CD8-positive, alpha-beta memory T cell (primary cell): Measurements from ENCODE around the gene PDLIM7. TPM values are rescaled to one million over a fixed set of nuclear protein-coding genes. Genes with fewer than 3 reads are reported as not detected.

Experiments
- CTCF ChIA-PET: fragments of 350-600 bp; sonication (Branson Sonifier 250); formaldehyde crosslinking; loops from one replicate; lab custom pipeline; 2021; ENCODE audit warnings: antibody characterized with exemption; lab: Charles Lee
- POLR2A ChIA-PET: fragments of 350-600 bp; sonication (Branson Sonifier 250); formaldehyde crosslinking; loops from one replicate; lab custom pipeline; 2021; ENCODE audit warnings: antibody characterized with exemption; lab: Charles Lee
- DNase-seq, 5 donors: peaks; one replicate each; pipeline versions ENCODE4 v3.0.0 to v3.0.0-alpha.2; 2020 to 2022; ENCODE audit warnings: mixed read lengths in 1 of 5
- H3K27ac ChIP-seq: one replicate; pipeline ENCODE4 v1.7.0; 2013; ENCODE audit warnings: low read depth, mild to moderate bottlenecking, low read length, moderate library complexity
- H3K27me3 ChIP-seq: 2 replicates; pipeline ENCODE4 v1.7.0; 2013; ENCODE audit warnings: low read length, mild to moderate bottlenecking; ENCODE audit not compliant: insufficient read depth, poor library complexity, severe bottlenecking
- H3K36me3 ChIP-seq: 2 replicates; pipeline ENCODE4 v1.7.0; 2013; ENCODE audit warnings: mild to moderate bottlenecking, low read length, moderate library complexity; ENCODE audit not compliant: insufficient read depth
- H3K4me1 ChIP-seq: 2 replicates; pipeline ENCODE4 v1.7.0; 2013; ENCODE audit warnings: mild to moderate bottlenecking, low read length, moderate library complexity; ENCODE audit not compliant: insufficient read depth
- H3K4me3 ChIP-seq: 2 replicates; pipeline ENCODE4 v1.7.0; 2013; ENCODE audit warnings: mild to moderate bottlenecking, low read length
- H3K9me3 ChIP-seq: 2 replicates; pipeline ENCODE4 v1.7.0; 2013; ENCODE audit warnings: mild to moderate bottlenecking, low read length
- H3K27ac Mint-ChIP-seq, 8 donors: one replicate each; pipeline ENCODE4 v1.8.0; 2020 to 2021; ENCODE audit warnings: mixed read lengths in 8 of 8, mild to moderate bottlenecking in 6 of 8, inconsistent platforms in 3 of 8, moderate library complexity in 3 of 8
- H3K27me3 Mint-ChIP-seq, 2 donors: one replicate each; pipeline ENCODE4 v1.8.0; 2020 to 2021; ENCODE audit warnings: mixed read lengths in 2 of 2, mild to moderate bottlenecking in 1 of 2, moderate library complexity in 1 of 2
- H3K36me3 Mint-ChIP-seq, 3 donors: one replicate each; pipeline ENCODE4 v1.8.0; 2020 to 2021; ENCODE audit warnings: mixed read lengths in 3 of 3, inconsistent platforms in 1 of 3, mild to moderate bottlenecking in 1 of 3
- H3K4me1 Mint-ChIP-seq, 3 donors: one replicate each; pipeline ENCODE4 v1.8.0; 2020 to 2021; ENCODE audit warnings: mixed read lengths in 3 of 3, inconsistent platforms in 1 of 3, mild to moderate bottlenecking in 1 of 3
- H3K4me3 Mint-ChIP-seq, 7 donors: one replicate each; pipeline ENCODE4 v1.8.0; 2020 to 2021; ENCODE audit warnings: mixed read lengths in 7 of 7, mild to moderate bottlenecking in 6 of 7, moderate library complexity in 4 of 7, inconsistent platforms in 2 of 7
- H3K9me3 Mint-ChIP-seq, 5 donors: one replicate each; pipeline ENCODE4 v1.8.0; 2020 to 2022; ENCODE audit warnings: mixed read lengths in 5 of 5, mild to moderate bottlenecking in 3 of 5, moderate library complexity in 2 of 5, inconsistent platforms in 1 of 5
- polyA plus RNA-seq: library from polyadenylated mRNA; unstranded; fragments of 300-500 nt; fragmentation: Illumina TruSeq; gene quantifications from one replicate; pipeline ENCODE4 v1.2.3, GENCODE V29; 2021
- total RNA-seq, 2 experiments: library from RNA; stranded (reverse); gene quantifications; one replicate each; pipeline ENCODE4 v1.2.3, GENCODE V29; 2021

The PDLIM7 gene
- total and polyA plus RNA-seq, 3 experiments from 2014 or later, result 6.0 to 30.4 (median 28.4) TPM

DNA sequence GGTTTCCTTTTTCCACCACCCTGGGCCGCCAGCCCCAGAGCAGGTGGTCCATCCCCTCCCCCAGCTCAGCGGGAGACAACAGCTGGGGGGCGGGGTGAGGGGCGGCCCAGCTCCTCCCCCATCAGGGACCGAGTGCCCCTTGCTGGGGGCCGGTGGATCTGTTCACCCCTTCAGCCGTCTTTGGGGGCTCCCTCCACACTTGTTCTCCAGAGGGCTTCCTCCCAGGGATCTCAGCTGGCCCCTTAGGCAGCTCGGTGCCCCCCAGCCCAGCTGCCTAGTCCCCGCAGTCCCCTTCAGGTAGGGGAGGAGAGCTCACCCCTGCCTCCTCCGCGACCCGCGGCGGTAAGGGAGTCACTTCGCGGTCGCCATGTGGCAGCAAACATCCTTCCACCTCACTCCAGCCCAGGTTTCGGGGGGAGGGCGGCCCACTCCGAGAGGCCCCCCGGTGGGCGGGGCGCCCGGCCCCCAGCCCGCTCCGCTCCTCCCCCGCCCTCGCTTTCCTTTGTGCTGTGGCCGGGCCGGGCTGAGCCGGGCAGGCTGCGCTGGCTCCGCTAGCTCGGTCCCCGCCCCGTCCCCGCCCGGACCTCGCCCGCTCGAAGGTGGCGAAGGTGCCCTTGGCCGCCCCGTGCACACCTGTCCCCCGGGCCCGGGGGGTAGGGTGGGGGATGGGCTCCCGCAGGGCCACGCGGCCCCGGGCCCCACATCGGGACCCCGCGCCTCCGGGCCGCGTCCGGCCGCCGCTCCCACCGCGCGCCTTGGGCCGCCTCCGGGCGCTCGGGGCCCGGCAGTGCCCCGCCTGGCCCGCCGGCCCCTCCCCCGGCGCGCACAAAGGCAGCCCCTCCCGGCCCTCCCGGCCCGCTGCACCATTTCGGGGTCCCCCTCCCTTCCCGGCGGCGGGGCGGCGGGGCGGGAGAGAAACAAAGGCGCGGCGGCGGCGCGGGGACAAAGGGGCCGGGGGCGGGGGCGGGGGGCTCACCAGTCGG, 24.7 kb downstream of the PDLIM7 start:
- no peaks in the 10 kb centered on the region for H3K27me3 ChIP-seq
- H3K36me3 Mint-ChIP-seq, result peaks cover 0 to 11% (median 0%) of the 10 kb centered on the region in 3 donors
- CTCF ChIA-PET, result interaction anchor here (1.1 to 12.4 kb wide), 9 partner anchors 9 to 163 kb away, joined by 3 to 103 read pairs (median 6); partner anchors contain the start of gene PDLIM7

DNA sequence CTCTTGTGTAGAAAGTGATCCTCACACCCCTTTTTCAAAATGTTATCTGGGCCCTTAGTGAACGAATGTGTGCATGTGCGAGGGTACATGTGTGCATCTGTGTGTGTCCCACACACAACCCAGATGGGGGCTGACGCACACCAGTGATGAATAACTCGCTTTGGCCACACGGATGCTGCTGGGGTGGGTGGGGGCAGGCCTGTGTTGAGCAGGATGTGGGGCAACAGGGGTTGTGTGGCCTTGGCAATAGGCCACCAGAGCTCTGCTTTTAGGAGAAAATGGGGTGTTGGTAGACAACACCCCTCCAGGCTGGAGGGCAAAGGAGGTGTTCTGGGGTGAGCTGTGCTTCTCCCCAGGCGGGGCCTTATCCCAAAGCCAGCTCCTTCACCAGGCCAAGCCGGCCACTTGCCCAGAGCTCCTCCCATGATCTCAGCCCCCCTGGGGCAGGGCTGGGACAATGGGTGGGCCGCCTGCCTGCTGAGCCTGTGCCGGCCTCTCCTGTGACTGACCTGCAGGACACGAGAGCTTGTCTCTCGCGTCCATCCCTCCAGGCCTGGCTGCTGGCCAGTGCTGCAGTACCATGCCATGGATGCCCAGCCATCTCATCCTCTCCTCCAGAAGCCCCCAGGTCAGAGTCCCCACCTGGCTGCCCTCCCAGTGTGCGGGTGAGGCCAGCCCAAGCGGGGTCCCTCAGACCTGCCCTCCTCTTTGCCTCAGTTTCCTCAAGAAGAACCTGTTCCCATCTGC, 25.6 kb downstream of the PDLIM7 start:
- Histone ChIP-seq H3K9me3 (no peaks in the 10 kb centered on the region), H3K4me1 (peaks cover 30% of the 10 kb centered on the region), H3K4me3 (peak overlapping the region; percentile 45), H3K27me3 (no peaks in the 10 kb centered on the region), H3K36me3 (no peaks in the 10 kb centered on the region), H3K27ac (no peak overlapping the region)
- POLR2A ChIA-PET, result interaction anchor here (0.8 to 2.2 kb wide), 6 partner anchors 16 to 82 kb away, joined by 3 to 18 read pairs (median 4); partner anchors contain the start of gene PDLIM7
- peak; percentile 16 to 84 (median 54) for DNase-seq
- Mint-ChIP-seq H3K27me3 (peaks cover 0 to 1% of the 10 kb centered on the region in 2 donors), H3K27ac (peak overlapping the region; percentile 57 to 93 (median 86)), H3K36me3 (peaks cover 0 to 19% (median 0%) of the 10 kb centered on the region in 3 donors), H3K4me3 (peak overlapping the region; percentile 53 to 91 (median 81)), H3K9me3 (no peaks in the 10 kb centered on the region), H3K4me1 (peaks cover 34 to 52% (median 36%) of the 10 kb centered on the region in 3 donors)
- CTCF ChIA-PET, result interaction anchor here (1.0 to 12.4 kb wide), 11 partner anchors 8 to 162 kb away, joined by 3 to 103 read pairs (median 5); partner anchors contain the start of gene PDLIM7

More for the DNA sequence above, 24.7 kb downstream of the PDLIM7 start:
- DNase-seq, result peak; percentile 54 to 85 (median 65)
- H3K27ac ChIP-seq, result peak overlapping the region; percentile 47
- H3K4me1 ChIP-seq, result peaks cover 30% of the 10 kb centered on the region
- H3K4me1 Mint-ChIP-seq, result peaks cover 34 to 55% (median 36%) of the 10 kb centered on the region in 3 donors
- H3K9me3 ChIP-seq, result no peaks in the 10 kb centered on the region
- H3K4me3 ChIP-seq, result peak overlapping the region; percentile 45
- peak overlapping the region; percentile 78 to 91 (median 83) for H3K4me3 Mint-ChIP-seq
- peak overlapping the region in 5 of 8 donors; percentile 63 to 92 (median 85) for H3K27ac Mint-ChIP-seq
- peaks cover 0 to 1% of the 10 kb centered on the region in 2 donors for H3K27me3 Mint-ChIP-seq
- H3K36me3 ChIP-seq, result no peaks in the 10 kb centered on the region
- POLR2A ChIA-PET, result interaction anchor here (0.8 to 2.2 kb wide), 4 partner anchors 17 to 83 kb away, joined by 3 to 18 read pairs (median 4); partner anchors contain the start of gene PDLIM7
- no peaks in the 10 kb centered on the region for H3K9me3 Mint-ChIP-seq

DNA sequence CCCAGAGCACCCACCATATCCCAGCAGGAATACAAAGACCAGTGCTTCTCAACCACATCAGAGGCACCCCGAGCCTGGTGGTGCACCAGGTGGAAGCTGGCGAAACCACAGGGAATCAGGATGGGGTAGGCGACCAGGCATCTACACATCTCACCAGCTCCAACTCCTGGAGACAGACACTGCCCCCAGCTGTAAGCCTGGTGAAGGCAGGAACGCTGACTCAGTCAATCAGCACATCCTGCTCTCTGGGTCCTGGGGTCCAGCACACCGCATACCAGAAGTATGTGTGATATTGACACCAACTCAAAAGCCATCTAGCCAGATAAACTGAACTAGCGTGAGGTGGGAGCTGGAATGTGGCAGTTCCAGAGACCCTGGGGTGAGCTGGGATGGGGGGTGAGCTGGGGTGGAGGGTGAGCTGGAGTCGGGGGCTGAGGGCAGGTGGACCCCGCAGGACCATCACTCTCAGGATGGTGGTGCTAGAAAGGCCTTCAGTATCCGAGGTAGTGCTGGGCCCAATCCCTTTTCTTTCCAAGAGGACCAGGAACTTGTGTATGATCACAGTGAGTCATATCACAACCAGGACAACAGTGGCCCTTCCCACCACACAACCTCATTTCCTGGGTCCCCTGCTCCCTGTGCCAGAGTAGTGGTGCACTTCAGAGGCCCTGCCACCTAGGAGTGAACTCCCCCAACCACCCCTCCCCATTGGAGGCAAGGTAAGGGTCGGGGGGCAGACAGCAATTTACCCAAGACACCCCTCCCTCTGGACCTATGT, 26.5 kb downstream of the PDLIM7 start:
- H3K27ac Mint-ChIP-seq, result peak overlapping the region; percentile 59 to 93 (median 87)
- no peaks in the 10 kb centered on the region for H3K9me3 Mint-ChIP-seq
- peak in 1 of 5 donors; percentile 45 for DNase-seq
- H3K4me1 Mint-ChIP-seq, result peaks cover 28 to 46% (median 33%) of the 10 kb centered on the region in 3 donors
- H3K9me3 ChIP-seq, result no peaks in the 10 kb centered on the region
- peaks cover 30% of the 10 kb centered on the region for H3K4me1 ChIP-seq
- peaks cover 0 to 27% (median 1%) of the 10 kb centered on the region in 3 donors for H3K36me3 Mint-ChIP-seq
- peak overlapping the region; percentile 49 to 91 (median 81) for H3K4me3 Mint-ChIP-seq
- no peak overlapping the region for H3K27ac ChIP-seq
- ChIA-PET POLR2A (interaction anchor here (0.6 to 2.2 kb wide), 5 partner anchors 10 to 67 kb away, joined by 3 to 18 read pairs (median 14); no protein-coding TSS in a partner anchor), CTCF (interaction anchor here (0.9 to 12.4 kb wide), 8 partner anchors 15 to 81 kb away, joined by 3 to 103 read pairs (median 11); partner anchors contain the start of gene PDLIM7)
- no peaks in the 10 kb centered on the region for H3K36me3 ChIP-seq
- no peak overlapping the region for H3K4me3 ChIP-seq
- H3K27me3 Mint-ChIP-seq, result peaks cover 0 to 1% of the 10 kb centered on the region in 2 donors
- no peaks in the 10 kb centered on the region for H3K27me3 ChIP-seq

DNA sequence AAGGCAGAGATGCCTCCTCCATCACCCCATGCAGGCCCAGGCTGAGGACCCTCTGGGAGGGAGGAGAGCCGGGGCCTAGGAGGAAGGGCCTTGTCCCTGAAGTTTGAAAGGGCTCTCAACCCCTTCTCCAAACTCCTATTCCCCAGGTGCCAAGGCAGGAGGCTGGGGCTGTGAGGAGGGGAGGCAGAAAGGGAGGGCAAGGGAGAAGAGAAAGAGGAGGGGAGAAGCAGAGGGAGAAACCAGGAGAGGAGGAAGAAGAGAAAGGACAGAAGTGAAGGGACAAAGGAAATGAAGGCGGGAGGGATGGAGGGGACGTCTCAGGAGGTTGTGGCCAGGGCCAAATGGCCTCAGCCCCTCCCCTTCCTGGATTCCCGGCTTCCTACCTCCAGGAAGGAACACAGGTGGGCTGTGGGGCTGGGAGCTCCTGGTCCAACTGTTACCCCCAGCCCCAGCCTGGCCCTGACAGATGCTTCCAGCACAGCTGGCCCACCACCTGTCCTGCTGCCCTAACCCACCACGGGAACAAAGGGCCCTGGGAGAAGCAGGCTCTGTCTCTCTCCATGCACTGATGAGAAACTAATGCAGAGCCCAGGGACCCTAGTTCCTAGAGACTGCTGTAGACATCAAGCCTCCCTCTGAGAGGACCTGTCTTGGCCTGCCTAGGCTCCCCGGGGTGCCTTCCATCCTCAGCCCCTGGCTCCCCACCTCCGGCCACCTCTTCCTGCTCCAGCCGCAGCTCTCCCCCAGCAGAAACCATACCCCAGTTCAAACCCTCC, 27.5 kb downstream of the PDLIM7 start:
- Mint-ChIP-seq H3K36me3 (peaks cover 2 to 35% (median 11%) of the 10 kb centered on the region in 3 donors), H3K4me1 (peaks cover 20 to 36% (median 25%) of the 10 kb centered on the region in 3 donors), H3K9me3 (no peaks in the 10 kb centered on the region), H3K27me3 (peaks cover 0 to 1% of the 10 kb centered on the region in 2 donors), H3K4me3 (peak overlapping the region in 3 of 7 donors; percentile 24 to 81 (median 38)), H3K27ac (peak overlapping the region in 7 of 8 donors; percentile 12 to 87 (median 66))
- H3K27me3 ChIP-seq, result no peaks in the 10 kb centered on the region
- H3K36me3 ChIP-seq, result no peaks in the 10 kb centered on the region
- peaks cover 23% of the 10 kb centered on the region for H3K4me1 ChIP-seq
- H3K9me3 ChIP-seq, result no peaks in the 10 kb centered on the region
- ChIA-PET POLR2A (interaction anchor here (0.6 to 0.9 kb wide), 2 partner anchors 9 to 18 kb away, joined by 3 to 15 read pairs; no protein-coding TSS in a partner anchor), CTCF (interaction anchor here (1.4 to 12.4 kb wide), 3 partner anchors 14 to 66 kb away, joined by 5 to 103 read pairs (median 17); no protein-coding TSS in a partner anchor)
- no peak overlapping the region for H3K27ac ChIP-seq
- no peak overlapping the region for H3K4me3 ChIP-seq
- DNase-seq, result no peak

DNA sequence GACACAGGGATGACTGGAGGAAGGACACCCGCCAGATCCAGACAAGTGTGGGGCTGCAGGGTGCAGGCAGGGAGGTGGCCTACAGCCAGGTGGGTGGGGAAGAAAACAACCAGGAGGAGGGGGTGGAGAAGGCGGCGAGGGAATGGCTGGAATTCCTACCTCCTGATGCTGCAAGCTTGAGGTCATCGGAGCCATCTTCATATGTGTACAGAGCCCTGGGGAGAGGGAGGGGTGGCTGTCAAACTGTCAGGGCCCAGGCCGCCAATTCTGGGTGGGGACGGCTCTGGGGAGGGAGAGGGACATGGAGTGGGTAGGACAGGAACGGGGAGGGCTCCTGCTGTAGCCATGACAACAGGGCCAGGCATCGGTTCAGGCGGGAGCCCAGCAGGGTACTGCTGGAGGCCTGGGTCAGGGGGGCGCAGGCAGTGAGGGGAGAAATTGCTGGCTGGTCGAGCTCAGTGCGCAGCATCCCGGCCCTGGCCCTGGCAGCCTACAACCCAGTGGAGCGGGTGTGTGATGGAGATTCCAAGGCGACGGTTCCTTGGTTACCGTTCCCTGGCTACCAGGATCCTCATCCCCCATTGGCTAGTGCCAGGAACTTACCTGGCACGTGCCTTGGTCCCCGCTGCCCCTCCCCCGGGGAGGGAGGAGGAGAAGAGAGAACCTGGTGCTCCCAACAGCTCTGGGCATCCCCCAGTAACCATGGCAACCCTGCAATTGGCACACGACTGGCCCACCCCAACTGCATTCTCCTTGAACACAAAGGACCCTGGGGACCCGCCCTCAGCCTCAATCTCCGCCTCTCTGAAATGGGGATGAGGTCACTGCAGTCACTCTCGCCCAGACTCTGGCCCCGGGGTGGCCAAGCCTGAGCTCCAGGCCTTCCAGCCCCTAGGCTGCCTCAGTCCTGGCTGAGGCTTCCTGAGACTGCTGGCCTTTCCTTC, 28.4 kb downstream of the PDLIM7 start:
- POLR2A ChIA-PET, result interaction anchor here (1.1 kb wide), 1 partner anchor 9 kb away, joined by 4 read pairs; no protein-coding TSS in a partner anchor

More for the DNA sequence above, 28.4 kb downstream of the PDLIM7 start:
- Histone ChIP-seq H3K36me3 (no peaks in the 10 kb centered on the region), H3K9me3 (no peaks in the 10 kb centered on the region), H3K4me1 (peaks cover 17% of the 10 kb centered on the region), H3K4me3 (no peak overlapping the region), H3K27ac (no peak overlapping the region), H3K27me3 (no peaks in the 10 kb centered on the region)
- CTCF ChIA-PET, result interaction anchor here (0.7 to 12.4 kb wide), 5 partner anchors 13 to 80 kb away, joined by 3 to 103 read pairs (median 5); no protein-coding TSS in a partner anchor
- no peak for DNase-seq
- Mint-ChIP-seq H3K27me3 (peaks cover 0 to 1% of the 10 kb centered on the region in 2 donors), H3K4me1 (peaks cover 17 to 26% (median 18%) of the 10 kb centered on the region in 3 donors), H3K36me3 (peaks cover 2 to 35% (median 11%) of the 10 kb centered on the region in 3 donors), H3K9me3 (no peaks in the 10 kb centered on the region), H3K27ac (peak overlapping the region in 6 of 8 donors; percentile 12 to 61 (median 42)), H3K4me3 (no peak overlapping the region)
